NT2/D1 (cell line): ENCODE measurements around the gene COBL.

ENCODE experiments used
- YY1 ChIP-seq: IDR thresholded peaks from 2 replicates; pipeline ENCODE4 v1.6.1; 2011; ENCODE audit not compliant: insufficient read length, insufficient read depth
- ZNF274 ChIP-seq: IDR thresholded peaks from 2 replicates; pipeline ENCODE4 v1.6.1; 2011; ENCODE audit warnings: mild to moderate bottlenecking, low read depth, low read length

GRCh38 chr7:51280156-51280555 lies 36.5 kb downstream of the COBL start:
- TF ChIP-seq YY1 (no peak), ZNF274 (no peak)
